ELF-1 (cell line): ENCODE data around the gene WIZ.

Experiments
- DNase-seq: peaks from one replicate; pipeline ENCODE4 v3.0.0-alpha.2; 2016; ENCODE audit warnings: low read depth, low spot score

WIZ gene

GRCh38 chr19:15464394-15465385 is 14.9 kb upstream of the WIZ start, which contains the start of gene RASAL3:
RASAL3 (minus strand) TSS chr19:15464544; CDS start chr19:15464358, 186 bp downstream.
- DNase-seq, result no peak

DNA sequence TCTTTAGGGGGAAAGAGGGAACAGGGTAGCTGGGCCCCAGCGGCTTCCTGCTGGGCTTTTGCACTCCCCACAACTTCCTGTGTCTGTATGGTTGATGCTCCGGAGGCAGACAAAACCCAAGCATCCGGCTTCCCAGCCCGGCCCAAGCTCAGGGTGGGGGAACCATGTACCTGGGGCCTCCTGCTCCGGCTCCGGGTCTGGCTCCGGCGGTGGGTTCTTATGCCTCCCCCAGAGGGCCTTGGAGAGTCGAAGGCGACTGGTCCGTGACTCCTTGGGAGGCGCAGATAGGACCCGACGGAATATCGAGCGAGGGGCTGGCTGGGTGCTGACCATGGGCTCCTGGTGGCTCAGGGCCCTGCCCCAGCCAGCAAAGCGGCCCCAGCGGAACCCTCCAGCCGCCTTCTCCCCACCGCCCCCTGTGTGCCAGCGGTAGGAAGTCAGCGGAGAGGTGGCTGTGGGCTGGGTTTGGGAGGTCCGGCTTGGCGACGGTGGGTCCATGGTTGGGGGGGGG is 14.2 kb upstream of the WIZ start:
- no peak for DNase-seq

GRCh38 chr19:15461694-15462093 is 11.9 kb upstream of the WIZ start:
- DNase-seq, result no peak

DNA sequence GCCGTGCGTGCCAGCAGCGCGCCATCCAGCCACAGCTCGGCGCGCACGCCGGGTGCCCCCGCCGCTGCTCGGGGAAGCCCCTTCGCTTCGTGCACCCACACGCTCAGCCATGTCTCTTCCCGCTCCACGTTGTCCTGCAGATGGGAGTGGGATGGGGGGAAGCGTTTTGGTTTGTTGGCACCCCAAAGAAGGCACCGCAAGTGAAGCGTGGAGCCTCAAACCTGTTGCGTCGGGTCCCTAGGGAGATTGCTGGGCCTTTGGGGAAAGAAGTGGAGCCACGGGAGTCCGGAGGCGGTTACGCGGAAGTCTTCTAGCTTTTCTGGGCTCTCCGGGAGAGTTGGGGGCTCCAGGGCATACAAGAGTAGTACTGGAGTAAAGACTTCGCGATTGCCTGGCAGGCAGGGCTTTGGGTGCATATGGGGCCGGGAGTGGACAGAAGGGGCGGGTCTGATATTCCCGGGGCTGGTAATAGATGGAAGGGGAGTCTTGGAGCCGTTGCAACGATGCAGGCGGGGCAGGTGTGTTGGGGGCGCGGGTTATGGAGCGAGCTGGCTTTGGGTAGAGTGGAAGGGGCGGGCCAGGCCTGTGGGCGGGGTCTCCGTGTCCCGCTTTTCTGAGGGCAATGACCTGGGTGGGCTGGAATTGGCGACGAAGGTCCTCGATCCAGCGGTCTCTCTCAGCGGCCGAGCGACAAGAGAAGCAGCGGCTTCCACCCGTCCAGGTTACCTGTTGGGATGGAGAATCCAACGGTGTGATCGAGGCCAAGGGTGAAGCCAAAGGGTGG is 8.1 kb upstream of the WIZ start:
- DNase-seq, result no peak

DNA sequence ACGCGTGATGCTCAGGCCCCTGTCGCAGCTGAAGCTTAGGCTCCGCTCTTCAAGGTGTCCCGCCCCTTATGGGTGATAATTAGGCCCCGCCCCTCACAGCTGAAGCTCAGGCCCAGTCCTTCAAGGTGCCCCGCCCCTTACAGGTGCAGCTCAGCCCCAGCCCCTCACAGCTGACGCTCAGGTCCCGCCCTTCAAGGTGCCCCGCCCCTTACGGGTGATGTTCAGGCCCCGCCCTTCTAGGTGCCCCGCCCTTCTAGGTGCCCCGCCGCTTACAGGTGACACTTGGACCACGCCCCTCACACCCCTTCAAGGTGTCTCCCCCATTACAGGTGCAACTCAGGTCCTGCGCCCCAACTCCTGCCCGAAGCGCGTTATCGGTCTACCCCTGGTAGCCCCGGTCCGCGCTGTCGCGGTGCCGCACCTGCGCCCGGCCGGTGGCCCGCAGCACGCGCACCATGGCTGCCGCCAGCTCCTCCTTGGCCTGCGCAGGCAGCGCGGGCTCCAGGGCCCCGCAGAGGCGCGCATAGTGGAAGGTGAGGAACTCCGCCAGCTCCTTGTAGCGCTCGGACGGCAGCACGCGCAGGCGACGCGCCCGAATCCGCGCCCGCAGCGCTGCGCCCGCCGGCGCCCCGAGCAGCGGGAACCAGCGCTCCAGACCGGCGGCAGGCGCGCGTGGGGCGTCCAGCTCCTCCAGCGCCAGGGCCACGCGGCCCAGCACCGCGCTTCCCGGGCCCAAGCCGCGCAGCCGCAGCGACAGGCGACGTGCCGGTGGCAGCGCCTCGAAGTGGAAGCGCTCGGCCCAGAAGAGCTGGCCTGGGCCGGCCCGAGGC is 7.3 kb upstream of the WIZ start:
- DNase-seq, result peak; percentile 67

GRCh38 chr19:15456441-15456840 is 6.7 kb upstream of the WIZ start:
- no peak for DNase-seq

- no peak for DNase-seq
Measured at GRCh38 chr19:15455996-15456395, 6.2 kb upstream of the WIZ start.

GRCh38 chr19:15453906-15454860 is 4.4 kb upstream of the WIZ start:
- DNase-seq, result no peak

- peak; percentile 34 for DNase-seq
Measured at GRCh38 chr19:15453091-15453578, 3.4 kb upstream of the WIZ start.

GRCh38 chr19:15452111-15453047 is 2.6 kb upstream of the WIZ start:
- peak; percentile 98 for DNase-seq

GRCh38 chr19:15450528-15450890 is 753 bp upstream of the WIZ start:
- DNase-seq, result no peak

DNA sequence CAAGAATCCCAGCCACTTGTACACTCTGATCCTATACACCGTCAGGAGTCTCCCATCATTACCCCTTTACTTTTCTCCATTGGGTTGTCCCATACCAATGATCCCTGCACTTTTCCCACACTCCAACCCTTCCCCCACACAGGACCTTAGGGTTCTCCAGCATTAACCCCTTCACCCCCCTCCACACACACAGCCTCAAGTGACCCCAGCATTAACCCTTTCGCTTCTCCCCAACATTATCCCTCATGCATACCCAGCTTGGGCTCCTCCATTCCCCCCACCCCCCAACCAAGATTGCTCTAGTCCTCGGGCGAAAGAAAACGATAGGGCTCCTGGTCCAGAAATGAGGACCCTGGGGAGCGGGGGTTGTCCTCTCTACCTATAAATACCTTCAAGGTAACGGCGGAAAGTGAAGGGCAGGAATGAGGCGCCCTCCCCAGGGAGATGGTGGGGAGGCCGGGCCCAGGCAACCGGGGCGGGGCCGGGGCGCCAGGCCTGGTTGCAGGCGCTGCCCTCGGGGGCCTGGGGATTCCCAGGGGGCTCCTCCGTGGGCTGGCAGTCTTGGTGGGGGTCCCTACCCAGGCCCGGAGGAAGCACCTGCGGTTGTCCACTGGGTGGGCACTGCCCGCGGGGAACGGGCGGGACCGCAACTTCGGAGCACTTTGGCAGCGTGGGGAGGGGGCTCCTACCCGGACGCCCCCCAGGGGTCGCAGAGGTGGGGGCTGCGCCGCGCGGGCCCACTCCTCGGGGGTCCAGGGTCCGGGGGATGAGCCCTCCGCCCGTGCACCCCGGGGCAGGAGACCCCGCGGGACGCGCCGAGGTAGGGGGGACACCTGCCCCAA is 757 bp downstream of the WIZ start:
- no peak for DNase-seq

DNA sequence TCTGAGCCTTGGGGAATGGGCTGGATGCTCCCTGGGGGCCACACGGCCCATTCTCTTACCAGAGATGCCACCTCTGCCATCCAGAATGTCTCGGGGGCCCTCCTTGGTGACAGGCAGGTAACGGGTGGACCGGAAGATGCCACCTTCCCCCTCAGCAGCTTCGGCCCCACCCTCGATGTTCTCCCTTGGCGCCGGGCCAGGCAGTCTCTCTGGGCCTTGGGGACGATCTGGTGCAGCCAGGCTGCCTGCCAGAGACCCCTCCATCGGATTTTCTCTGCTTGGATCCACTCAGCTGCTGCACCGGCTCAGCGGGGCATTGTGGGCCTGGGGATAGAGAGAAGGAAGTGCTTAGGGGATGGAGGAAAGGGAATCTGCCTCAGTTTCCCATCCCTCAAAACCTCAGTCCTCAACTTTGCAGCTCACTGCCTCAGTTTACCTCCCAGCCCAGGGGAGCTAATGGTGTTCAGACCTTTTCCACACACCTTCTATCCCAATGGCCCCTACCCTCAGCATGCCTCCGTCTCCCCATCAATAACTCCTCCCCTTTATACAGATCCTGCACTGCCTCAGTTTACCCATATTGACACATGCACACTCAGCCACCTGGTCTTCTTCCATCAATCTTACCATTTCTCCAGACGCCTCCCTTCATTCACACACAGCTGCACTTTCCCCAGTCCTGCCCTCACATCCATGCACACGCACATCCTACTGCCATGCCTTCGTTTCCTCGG is 1.5 kb downstream of the WIZ start:
- DNase-seq, result no peak

GRCh38 chr19:15447057-15447456 is 2.7 kb downstream of the WIZ start:
- no peak for DNase-seq

DNA sequence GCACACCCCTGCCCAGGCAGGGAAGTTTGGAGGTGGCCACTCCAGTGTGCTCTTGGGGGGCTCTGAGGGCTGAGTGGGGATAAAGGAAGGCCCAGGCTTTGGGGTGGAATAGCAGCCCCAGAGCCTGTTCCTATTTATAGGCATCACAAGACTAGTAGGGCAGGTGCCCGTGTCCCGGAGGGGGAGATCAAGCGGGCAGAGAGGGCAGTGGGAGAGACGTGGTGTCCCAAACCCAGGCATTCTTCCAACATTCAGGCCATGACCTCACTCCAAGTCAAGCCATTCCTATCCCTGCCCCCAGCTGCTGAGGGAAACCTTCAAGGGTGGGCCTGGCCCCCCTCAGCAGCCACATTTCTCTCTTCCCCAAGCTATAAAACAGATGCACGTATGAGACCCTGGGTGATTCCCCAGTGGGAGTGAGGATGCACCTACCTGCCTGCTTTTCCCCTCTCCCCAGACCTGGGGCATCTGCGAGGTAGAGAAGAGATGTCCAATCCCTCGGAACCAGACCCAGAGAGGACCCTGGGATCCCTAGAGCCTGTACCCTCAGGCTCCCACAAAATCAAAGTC is 3.9 kb downstream of the WIZ start:
- DNase-seq, result no peak

DNA sequence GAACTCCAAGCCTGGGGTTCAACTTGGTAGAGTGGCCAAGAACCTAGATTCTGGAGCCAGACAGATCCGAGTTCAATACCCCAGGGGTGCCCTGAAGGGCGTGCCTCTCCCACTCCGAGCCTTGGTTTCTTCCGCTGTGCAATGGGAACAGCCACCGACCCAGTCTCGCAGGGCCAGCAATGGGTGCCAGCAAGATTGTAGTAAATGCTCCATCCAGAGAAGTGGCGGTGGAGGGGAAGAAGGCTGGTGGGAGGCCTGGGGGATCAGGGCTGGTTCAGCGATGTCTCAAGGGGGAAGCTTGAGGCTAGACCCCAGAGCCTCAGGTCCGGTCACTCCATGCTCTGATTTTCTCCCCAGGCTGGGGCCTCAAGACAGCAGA is 4.5 kb downstream of the WIZ start:
- no peak for DNase-seq
